ENCODE results near the gene DDX17.

DNA sequence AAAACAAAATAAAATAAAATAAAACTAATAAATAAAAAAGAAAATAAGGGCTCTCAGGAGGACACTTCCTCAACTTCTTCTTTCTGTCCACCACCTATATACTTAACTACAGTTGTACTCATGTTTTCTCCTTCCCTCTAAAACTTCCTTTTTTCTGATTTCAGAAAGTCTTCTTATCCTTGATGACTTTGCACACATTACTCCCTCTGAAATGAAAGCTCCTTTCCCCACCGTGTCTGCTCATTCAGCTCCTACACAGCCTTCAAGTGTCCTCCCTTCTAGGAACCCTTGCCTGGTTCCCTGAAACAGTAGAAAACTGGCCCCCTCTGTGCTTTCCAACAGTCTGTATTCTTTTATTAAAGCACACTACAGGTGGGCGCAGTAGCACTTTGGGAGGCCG is 18.3 kb upstream of the DDX17 start:
- TF ChIP-seq, protein P1, sequence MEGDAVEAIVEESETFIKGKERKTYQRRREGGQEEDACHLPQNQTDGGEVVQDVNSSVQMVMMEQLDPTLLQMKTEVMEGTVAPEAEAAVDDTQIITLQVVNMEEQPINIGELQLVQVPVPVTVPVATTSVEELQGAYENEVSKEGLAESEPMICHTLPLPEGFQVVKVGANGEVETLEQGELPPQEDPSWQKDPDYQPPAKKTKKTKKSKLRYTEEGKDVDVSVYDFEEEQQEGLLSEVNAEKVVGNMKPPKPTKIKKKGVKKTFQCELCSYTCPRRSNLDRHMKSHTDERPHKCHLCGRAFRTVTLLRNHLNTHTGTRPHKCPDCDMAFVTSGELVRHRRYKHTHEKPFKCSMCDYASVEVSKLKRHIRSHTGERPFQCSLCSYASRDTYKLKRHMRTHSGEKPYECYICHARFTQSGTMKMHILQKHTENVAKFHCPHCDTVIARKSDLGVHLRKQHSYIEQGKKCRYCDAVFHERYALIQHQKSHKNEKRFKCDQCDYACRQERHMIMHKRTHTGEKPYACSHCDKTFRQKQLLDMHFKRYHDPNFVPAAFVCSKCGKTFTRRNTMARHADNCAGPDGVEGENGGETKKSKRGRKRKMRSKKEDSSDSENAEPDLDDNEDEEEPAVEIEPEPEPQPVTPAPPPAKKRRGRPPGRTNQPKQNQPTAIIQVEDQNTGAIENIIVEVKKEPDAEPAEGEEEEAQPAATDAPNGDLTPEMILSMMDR (IDR thresholded peaks at IDR 0.05), result no peak
- TF ChIP-seq POLR2A (IDR thresholded peaks at IDR 0.05), result no peak

Data from adrenal gland (tissue), 5 donors.